Cardiac septum (tissue), 1 donor: Measurements from ENCODE around the gene NLRP7. TPM values are rescaled to one million over a fixed set of nuclear protein-coding genes. Genes with fewer than 3 reads are reported as not detected.
A peak's percentile ranks its signal among the peaks of the same experiment; 100 is the strongest.

Experiments used
- DNase-seq: peaks from one replicate; pipeline ENCODE4 v3.0.0-alpha.2; 2020; ENCODE audit warnings: low spot score
- intact Hi-C: fragments of 100-400 bp; cut with DNase I; formaldehyde crosslinking; loops from one replicate; pipeline ENCODE4 v1.14.0; 2022
- total RNA-seq: library from RNA; stranded (reverse); fragmentation: NEBNext Ultra II Directional; extraction: Animal tissue kit (Norgen Biotek cat#: 25700); gene quantifications from one replicate; pipeline ENCODE4 v1.2.1, GENCODE V29; 2021
- donor health status: DM: no; HTN: no; CAD: no.

NLRP7 gene
- total RNA-seq, 1 donor from 2014 or later: not detected

GRCh38 chr19:54882758-54883157 is 64.6 kb downstream of the NLRP7 start:
- intact Hi-C loops: no loop called here
- DNase-seq: no peak

DNA sequence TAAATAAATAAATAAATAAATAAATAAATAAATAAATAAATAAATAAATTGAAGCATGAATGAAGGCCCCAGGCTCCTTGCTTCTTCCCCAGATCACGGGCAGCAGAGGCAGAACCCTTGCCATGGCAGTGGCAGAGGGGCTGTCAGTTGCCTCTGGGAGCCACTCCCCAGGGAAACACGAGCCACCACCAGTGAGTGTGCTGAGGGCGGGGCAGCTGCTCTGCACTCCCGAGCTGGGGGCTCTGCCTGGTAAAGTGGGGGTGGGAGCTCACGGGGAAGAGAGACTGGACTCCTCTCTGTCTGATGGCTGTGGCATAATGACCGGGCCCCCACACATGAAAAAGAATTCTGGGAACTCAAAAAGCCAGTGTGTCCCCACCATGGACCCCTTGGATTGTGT is 65.4 kb downstream of the NLRP7 start:
- DNase-seq: no peak
- intact Hi-C loops: no loop called here

DNA sequence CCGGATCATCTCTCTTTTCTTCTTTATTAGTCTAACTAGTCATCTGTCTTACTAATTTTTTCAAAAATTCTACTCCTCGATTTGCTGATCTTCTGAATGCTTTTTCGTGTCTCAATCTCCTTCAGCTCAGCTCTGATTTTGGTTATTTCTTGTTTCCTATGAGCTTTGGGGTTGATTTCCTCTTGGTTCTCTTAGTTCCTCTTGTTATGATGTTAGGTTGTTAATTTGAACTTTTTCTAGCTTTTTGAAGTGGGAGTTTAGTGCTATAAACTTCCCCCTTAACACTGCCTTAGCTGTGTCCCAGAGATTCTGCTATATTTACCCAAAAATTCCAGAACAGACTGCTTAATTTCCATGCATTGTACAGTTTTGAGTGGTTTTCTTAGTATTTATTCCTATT is 69.9 kb downstream of the NLRP7 start:
- intact Hi-C loops: no loop called here

DNA sequence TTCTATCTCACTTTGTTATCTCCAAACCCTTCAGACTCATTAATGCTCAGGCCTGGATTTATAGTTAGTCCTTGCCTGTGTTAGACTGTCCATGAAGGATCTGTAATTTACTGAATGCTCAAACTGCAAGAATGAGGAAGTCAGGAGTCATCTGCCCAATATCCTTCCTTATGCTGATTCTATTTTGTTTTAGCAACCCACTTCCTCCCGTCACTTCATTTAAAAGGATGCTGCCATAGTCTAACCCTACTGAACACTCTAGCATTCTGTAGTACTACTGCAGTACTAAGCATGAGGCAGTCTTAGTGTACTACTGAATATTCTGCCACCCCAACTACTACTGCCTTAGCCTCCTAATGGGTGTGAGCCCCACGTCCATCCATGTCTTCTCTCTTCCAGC is 71.8 kb downstream of the NLRP7 start:
- intact Hi-C loops: no loop called here

More for the DNA sequence above, 69.9 kb downstream of the NLRP7 start:
- DNase-seq: no peak

DNA sequence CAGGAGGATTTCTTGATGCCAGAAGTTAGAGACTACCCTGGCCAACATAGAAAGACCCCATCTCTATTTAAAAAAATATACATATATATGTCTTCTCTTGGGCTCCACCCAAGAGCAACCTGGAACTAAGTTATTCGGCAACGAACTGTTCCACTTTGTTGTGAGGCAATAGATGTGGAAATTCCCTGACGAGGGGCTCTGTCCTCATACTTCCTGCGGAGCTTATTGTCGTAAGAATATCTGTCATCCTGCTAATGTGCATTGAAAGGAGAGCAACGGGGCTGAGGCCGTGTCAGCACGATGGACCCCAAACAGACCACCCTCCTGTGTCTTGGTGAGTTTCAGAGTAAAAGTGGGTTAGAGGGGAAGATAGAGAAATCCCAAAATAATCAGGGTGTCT is 73.3 kb downstream of the NLRP7 start, which contains the start of gene FCAR:
Gene FCAR (plus strand): TSS at position 246 of the 400 bp plus-strand sequence. CDS start 55 bp downstream, at position 301.
- DNase-seq: peak; percentile 81
- intact Hi-C loops: no loop called here

More for the DNA sequence above, 71.8 kb downstream of the NLRP7 start:
- no peak for DNase-seq

Other genes starting within 250 kb of the NLRP7 start
- not detected for gene KIR3DL3, start 223.1 kb downstream of the NLRP7 start, total RNA-seq
- gene KIR2DL3, start 209.0 kb downstream of the NLRP7 start, total RNA-seq: not detected
- gene KIR2DL1, start 177.7 kb downstream of the NLRP7 start, total RNA-seq: not detected
- not detected for gene KIR2DL4, start 143.9 kb downstream of the NLRP7 start, total RNA-seq
- gene KIR3DL1, start 131.1 kb downstream of the NLRP7 start, total RNA-seq: not detected
- gene KIR2DS4, start 114.9 kb downstream of the NLRP7 start, total RNA-seq: not detected
- gene KIR3DL2, start 97.1 kb downstream of the NLRP7 start, total RNA-seq: not detected
- gene FCAR, start 73.3 kb downstream of the NLRP7 start, total RNA-seq: 0.70 TPM
- gene NCR1, start 41.4 kb downstream of the NLRP7 start, total RNA-seq: not detected
- 0.86 TPM for gene NLRP2, start 18.8 kb upstream of the NLRP7 start, total RNA-seq
- gene GP6, start 90.7 kb upstream of the NLRP7 start, total RNA-seq: 0.65 TPM
- 43.4 TPM for gene RDH13, start 115.6 kb upstream of the NLRP7 start, total RNA-seq
- 1.9 TPM for gene EPS8L1, start 128.3 kb upstream of the NLRP7 start, total RNA-seq
- gene PPP1R12C, start 170.1 kb upstream of the NLRP7 start, total RNA-seq: 215 TPM
- 187 TPM for gene TNNT1, start 201.7 kb upstream of the NLRP7 start, total RNA-seq
- gene TNNI3, start 210.2 kb upstream of the NLRP7 start, total RNA-seq: 7,865 TPM
- 3.4 TPM for gene DNAAF3, start 219.1 kb upstream of the NLRP7 start, total RNA-seq
- gene SYT5, start 232.8 kb upstream of the NLRP7 start, total RNA-seq: 0.30 TPM